AG04450 (cell line): ENCODE measurements around the gene EID1. TPM values are rescaled to one million over a fixed set of nuclear protein-coding genes. Genes with fewer than 3 reads are reported as not detected.

ENCODE experiments used
- CTCF ChIA-PET: fragments of 300-600, 350-600 bp; formaldehyde crosslinking; extraction: SDS; loops from one replicate; lab custom pipeline; 2022; ENCODE audit warnings: antibody characterized with exemption, inconsistent platforms; lab: Charles Lee
- POLR2A ChIA-PET: fragments of 350-600 bp; formaldehyde crosslinking; extraction: SDS; loops from one replicate; lab custom pipeline; 2021; ENCODE audit warnings: antibody characterized with exemption, inconsistent platforms; lab: Yijun Ruan, JAX
- DNase-seq: peaks from one replicate; pipeline ENCODE4 v3.0.0-alpha.2; 2011; ENCODE audit warnings: low read depth, low spot score
- H3K27ac ChIP-seq: one replicate; pipeline ENCODE4 v1.5.1; 2012; ENCODE audit warnings: low read depth, low read length, control low read depth
- H3K27me3 ChIP-seq: one replicate; pipeline ENCODE4 v1.6.0; 2012; ENCODE audit warnings: low read length; ENCODE audit not compliant: control insufficient read depth, insufficient read depth
- H3K4me3 ChIP-seq: 2 replicates; pipeline ENCODE4 v1.5.1; 2011; ENCODE audit warnings: mild to moderate bottlenecking, low read depth, low read length, control low read depth
- H3K9me3 ChIP-seq: 2 replicates; pipeline ENCODE4 v1.5.1; 2012; ENCODE audit warnings: low read length; ENCODE audit not compliant: control insufficient read depth, insufficient read depth
- polyA plus RNA-seq: library from polyadenylated mRNA; depleted of rRNA; stranded (reverse); fragments of >200 nt; gene quantifications from 2 replicates; pipeline ENCODE4 v1.2.3, GENCODE V29; 2011
- TF ChIP-seq, protein P1 (sequence below): IDR thresholded peaks from 2 replicates; pipeline ENCODE4 v1.5.1; 2011; ENCODE audit warnings: low read depth, low read length, control low read depth, inconsistent platforms

Gene EID1
- polyA plus RNA-seq, 1 experiment = 348 TPM

DNA sequence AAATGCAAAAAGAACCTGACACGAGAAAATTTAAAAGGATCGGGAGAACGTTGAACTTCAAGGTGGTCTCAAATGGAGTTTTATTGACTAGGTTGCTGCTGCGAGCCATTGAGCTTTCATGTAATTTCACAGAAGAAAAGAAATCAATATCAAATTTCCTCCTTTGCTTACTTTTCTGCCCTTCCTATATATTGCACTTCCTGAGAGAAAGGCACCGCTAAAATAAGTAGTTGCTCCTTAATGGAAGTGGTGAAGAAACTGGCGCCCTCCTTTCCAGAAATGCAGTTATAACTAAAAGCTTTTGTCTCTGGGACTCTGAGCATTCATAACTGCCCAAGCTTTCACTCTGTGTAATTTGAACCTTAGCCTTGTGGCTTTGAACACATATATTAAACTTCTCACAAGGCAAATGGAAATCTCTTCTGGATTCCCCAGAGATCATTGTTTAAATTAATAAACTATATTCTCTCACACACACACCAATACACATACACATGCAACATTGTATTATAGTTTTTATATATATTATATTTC is 13.4 kb downstream of the EID1 start:
- ChIA-PET POLR2A (interaction anchor here (0.7 to 0.8 kb wide), 2 partner anchors 10 to 13 kb away, joined by 3 to 4 read pairs; partner anchors contain the start of gene EID1), CTCF (interaction anchor here (0.7 to 1.6 kb wide), 4 partner anchors 30 to 255 kb away, joined by 3 to 5 read pairs (median 4); no protein-coding TSS in a partner anchor)
- TF ChIP-seq, protein P1, sequence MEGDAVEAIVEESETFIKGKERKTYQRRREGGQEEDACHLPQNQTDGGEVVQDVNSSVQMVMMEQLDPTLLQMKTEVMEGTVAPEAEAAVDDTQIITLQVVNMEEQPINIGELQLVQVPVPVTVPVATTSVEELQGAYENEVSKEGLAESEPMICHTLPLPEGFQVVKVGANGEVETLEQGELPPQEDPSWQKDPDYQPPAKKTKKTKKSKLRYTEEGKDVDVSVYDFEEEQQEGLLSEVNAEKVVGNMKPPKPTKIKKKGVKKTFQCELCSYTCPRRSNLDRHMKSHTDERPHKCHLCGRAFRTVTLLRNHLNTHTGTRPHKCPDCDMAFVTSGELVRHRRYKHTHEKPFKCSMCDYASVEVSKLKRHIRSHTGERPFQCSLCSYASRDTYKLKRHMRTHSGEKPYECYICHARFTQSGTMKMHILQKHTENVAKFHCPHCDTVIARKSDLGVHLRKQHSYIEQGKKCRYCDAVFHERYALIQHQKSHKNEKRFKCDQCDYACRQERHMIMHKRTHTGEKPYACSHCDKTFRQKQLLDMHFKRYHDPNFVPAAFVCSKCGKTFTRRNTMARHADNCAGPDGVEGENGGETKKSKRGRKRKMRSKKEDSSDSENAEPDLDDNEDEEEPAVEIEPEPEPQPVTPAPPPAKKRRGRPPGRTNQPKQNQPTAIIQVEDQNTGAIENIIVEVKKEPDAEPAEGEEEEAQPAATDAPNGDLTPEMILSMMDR = no peak
- no peaks in the 10 kb centered on the region for H3K27me3 ChIP-seq
- no peak for DNase-seq
- no peaks in the 10 kb centered on the region for H3K9me3 ChIP-seq
- no peak overlapping the region for H3K4me3 ChIP-seq
- H3K27ac ChIP-seq = no peak overlapping the region

DNA sequence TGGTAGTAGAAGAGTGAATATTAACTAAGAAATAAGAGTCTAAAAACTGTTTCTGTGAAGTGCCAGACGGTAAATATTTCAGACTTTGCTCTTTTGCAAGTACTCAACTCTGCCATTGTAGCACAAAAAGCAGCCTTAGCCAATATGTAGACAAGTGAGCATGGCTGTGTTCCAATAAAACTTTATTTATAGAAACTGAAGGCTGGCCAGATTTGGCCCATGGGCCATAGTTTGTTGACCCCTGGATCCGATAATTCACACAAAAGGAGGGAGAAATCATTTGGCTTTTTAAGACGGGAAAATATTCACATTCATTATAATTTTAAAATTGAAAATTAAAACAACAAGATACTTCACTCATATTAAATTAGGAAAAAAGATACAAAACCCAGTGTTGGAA is 15.4 kb downstream of the EID1 start:
- H3K27ac ChIP-seq = no peak overlapping the region

DNA sequence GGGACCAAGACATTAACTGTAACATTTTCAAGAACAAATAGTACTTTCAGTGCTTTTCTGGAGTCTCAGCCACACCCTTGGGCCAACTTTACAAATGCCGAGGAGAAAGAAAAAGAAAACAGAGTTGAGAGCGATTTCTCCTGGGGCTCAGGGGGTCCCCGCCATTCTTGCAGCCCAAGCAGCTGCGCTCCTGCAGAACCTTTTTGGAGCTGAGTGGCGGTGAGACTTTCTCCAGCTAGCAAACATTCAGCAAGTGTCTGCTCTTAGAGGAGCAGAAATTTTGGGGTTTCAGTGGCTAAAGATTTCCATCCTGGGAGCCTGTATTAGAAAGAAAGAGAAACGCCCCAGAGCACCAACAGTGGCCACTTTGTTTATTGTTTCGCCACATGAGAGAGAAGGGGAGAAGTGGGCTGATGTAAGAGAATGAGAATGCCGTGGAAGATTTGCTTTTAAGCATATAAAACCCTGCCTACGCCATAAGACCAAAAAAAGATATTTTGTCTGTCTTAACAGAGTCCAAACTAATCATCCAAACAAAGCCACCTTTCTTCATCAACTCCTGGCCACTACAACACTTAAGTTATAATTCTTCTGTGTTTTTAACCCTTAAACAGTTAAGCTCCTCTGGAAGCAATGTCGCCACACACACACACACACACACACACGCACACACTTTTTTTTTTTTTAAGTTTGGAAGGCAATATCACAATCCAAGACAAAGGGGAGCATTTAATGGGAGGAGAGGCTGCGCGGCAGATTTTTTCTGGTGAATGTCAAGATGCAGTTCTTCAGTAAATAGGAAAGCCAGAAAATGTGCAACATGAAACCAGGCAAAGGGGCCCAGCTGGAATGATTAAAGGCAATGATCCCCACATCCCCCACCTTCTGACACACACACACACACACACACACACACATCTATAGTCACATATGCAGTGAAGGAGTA is 19.2 kb downstream of the EID1 start:
- peak; percentile 48 for DNase-seq
- H3K9me3 ChIP-seq = no peaks in the 10 kb centered on the region
- POLR2A ChIA-PET = interaction anchor here (1.4 kb wide), 1 partner anchor 19 kb away, joined by 6 read pairs; the partner anchor contains the start of gene EID1

More for the DNA sequence above, 15.4 kb downstream of the EID1 start:
- DNase-seq = no peak
- TF ChIP-seq, protein P1 = no peak
- Histone ChIP-seq H3K27me3 (no peaks in the 10 kb centered on the region), H3K9me3 (no peaks in the 10 kb centered on the region), H3K4me3 (no peak overlapping the region)
- CTCF ChIA-PET = no interaction called here
- POLR2A ChIA-PET = no interaction called here

DNA sequence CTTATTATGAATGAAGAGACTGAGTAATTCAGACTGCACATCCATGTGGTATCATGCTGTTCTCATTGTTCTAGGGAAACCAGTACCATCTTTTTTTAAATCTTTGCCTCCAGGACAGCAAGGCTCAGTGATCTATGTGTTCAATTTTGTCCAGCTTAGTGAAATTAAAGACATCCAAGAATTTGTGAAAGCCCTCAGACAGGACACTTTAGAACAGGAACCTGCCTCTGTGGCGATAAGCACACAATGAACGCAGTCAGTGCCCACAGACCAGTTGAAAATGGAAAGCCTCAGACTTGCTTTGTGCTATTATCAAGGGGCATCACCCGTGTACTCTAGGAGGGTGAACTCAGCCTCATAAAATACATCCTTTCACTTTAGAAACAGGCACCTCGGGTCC is 20.1 kb downstream of the EID1 start:
- CTCF ChIA-PET = interaction anchor here (0.6 kb wide), 1 partner anchor 260 kb away, joined by 5 read pairs; no protein-coding TSS in a partner anchor
- no peak for DNase-seq
- H3K27me3 ChIP-seq = no peaks in the 10 kb centered on the region

More for the DNA sequence above, 19.2 kb downstream of the EID1 start:
- CTCF ChIA-PET = interaction anchor here (0.6 kb wide), 1 partner anchor 29 kb away, joined by 3 read pairs; no protein-coding TSS in a partner anchor
- TF ChIP-seq, protein P1 = no peak
- H3K27me3 ChIP-seq = no peaks in the 10 kb centered on the region
- H3K4me3 ChIP-seq = peak overlapping the region; percentile 31
- H3K27ac ChIP-seq = peak overlapping the region; percentile 83

More for the DNA sequence above, 20.1 kb downstream of the EID1 start:
- Histone ChIP-seq H3K9me3 (no peaks in the 10 kb centered on the region), H3K4me3 (no peak overlapping the region), H3K27ac (no peak overlapping the region)
- POLR2A ChIA-PET = no interaction called here
- TF ChIP-seq, protein P1 = no peak
